Temporal lobe (tissue), 1 donor: Measurements from ENCODE around the gene SEMG2. TPM values are rescaled to one million over a fixed set of nuclear protein-coding genes. Genes with fewer than 3 reads are reported as not detected.

ENCODE experiments used
- total RNA-seq: library from RNA; depleted of rRNA; stranded (reverse); fragments of >200 nt; gene quantifications from one replicate; pipeline ENCODE4 v1.2.3, GENCODE V29; 2014

The SEMG2 gene
- total RNA-seq, 1 donor from 2014 or later = not detected

Other genes starting within 250 kb of the SEMG2 start
- 1.7 TPM for gene KCNS1, start 120.2 kb upstream of the SEMG2 start, total RNA-seq
- gene WFDC5, start 106.2 kb upstream of the SEMG2 start, total RNA-seq = not detected
- not detected for gene WFDC12, start 96.9 kb upstream of the SEMG2 start, total RNA-seq
- not detected for gene PI3, start 46.5 kb upstream of the SEMG2 start, total RNA-seq
- gene SEMG1, start 14.3 kb upstream of the SEMG2 start, total RNA-seq = not detected
- not detected for gene SLPI, start 33.2 kb downstream of the SEMG2 start, total RNA-seq
- not detected for gene RBPJL, start 85.5 kb downstream of the SEMG2 start, total RNA-seq
- not detected for gene MATN4, start 86.9 kb downstream of the SEMG2 start, total RNA-seq
- gene SDC4, start 127.1 kb downstream of the SEMG2 start, total RNA-seq = 0.98 TPM
- 18.7 TPM for gene SYS1, start 141.8 kb downstream of the SEMG2 start, total RNA-seq
- gene TP53TG5, start 157.0 kb downstream of the SEMG2 start, total RNA-seq = not detected
- 7.4 TPM for gene DBNDD2, start 186.9 kb downstream of the SEMG2 start, total RNA-seq
- 8.6 TPM for gene PIGT, start 194.8 kb downstream of the SEMG2 start, total RNA-seq
- 3.7 TPM for gene WFDC2, start 248.4 kb downstream of the SEMG2 start, total RNA-seq